Natural killer cell (primary cell): Measurements from ENCODE around the gene HDAC4. TPM values are rescaled to one million over a fixed set of nuclear protein-coding genes. Genes with fewer than 3 reads are reported as not detected.
A peak's percentile ranks its signal among the peaks of the same experiment; 100 is the strongest.

Experiments used
- ATAC-seq, 3 donors: fragments of 150-1000 bp in 2 of 3; fragments of 200-7000 bp in 1 of 3; cut with Tn5 transposase; 1 replicate in 1 of 3; 2 replicates in 2 of 3; pipeline ENCODE4 v1.10.0; 2021; ENCODE audit warnings: mild to moderate bottlenecking in 2 of 3, moderate library complexity in 2 of 3
- DNase-seq, 2 donors: peaks; one replicate each; pipeline versions ENCODE4 v3.0.0 to v3.0.0-alpha.2; 2013 to 2021; ENCODE audit warnings: mixed read lengths in 1 of 2
- H3K27ac ChIP-seq: one replicate; pipeline ENCODE4 v1.5.1; 2013; ENCODE audit warnings: mild to moderate bottlenecking, low read length
- H3K27me3 ChIP-seq: one replicate; pipeline ENCODE4 v1.6.1; 2013; ENCODE audit warnings: low read length; ENCODE audit not compliant: control insufficient read depth, insufficient read depth
- H3K36me3 ChIP-seq: one replicate; pipeline ENCODE4 v1.6.1; 2013; ENCODE audit warnings: low read length; ENCODE audit not compliant: control insufficient read depth, insufficient read depth
- H3K4me1 ChIP-seq: one replicate; pipeline ENCODE4 v1.6.1; 2013; ENCODE audit warnings: low read length; ENCODE audit not compliant: control insufficient read depth, insufficient read depth
- H3K4me3 ChIP-seq: one replicate; pipeline ENCODE4 v1.5.1; 2013; ENCODE audit warnings: low read length
- H3K9me3 ChIP-seq: one replicate; pipeline ENCODE4 v1.6.1; 2013; ENCODE audit warnings: low read length; ENCODE audit not compliant: control insufficient read depth, insufficient read depth
- H3K27ac Mint-ChIP-seq, 2 donors: one replicate each; pipeline ENCODE4 v1.8.0; 2022; ENCODE audit warnings: mild to moderate bottlenecking in 2 of 2, mixed read lengths in 2 of 2, moderate library complexity in 1 of 2
- H3K27me3 Mint-ChIP-seq, 2 donors: one replicate each; pipeline ENCODE4 v1.8.0; 2022; ENCODE audit warnings: low read depth in 2 of 2, mixed read lengths in 2 of 2
- H3K36me3 Mint-ChIP-seq: one replicate; pipeline ENCODE4 v1.8.0; 2022; ENCODE audit warnings: mixed read lengths
- H3K4me1 Mint-ChIP-seq, 2 donors: one replicate each; pipeline ENCODE4 v1.8.0; 2022; ENCODE audit warnings: mixed read lengths in 2 of 2
- H3K4me3 Mint-ChIP-seq: one replicate; pipeline ENCODE4 v1.8.0; 2022; ENCODE audit warnings: mild to moderate bottlenecking, moderate library complexity, mixed read lengths
- H3K9me3 Mint-ChIP-seq, 2 donors: one replicate each; pipeline ENCODE4 v1.8.0; 2022; ENCODE audit warnings: mixed read lengths in 2 of 2
- WGBS: methylation state at CpG from one replicate; pipeline ENCODE4 v1.1.7; 2013; ENCODE audit warnings: missing lambda C conversion rate; ENCODE audit not compliant: insufficient coverage; 5-methylcytosine and 5-hydroxymethylcytosine counted together
- intact Hi-C: fragments of 100-400 bp; cut with micrococcal nuclease; formaldehyde crosslinking; loops from one replicate; pipeline ENCODE4 v1.14.2; 2022
- total RNA-seq, 4 donors: library from RNA; stranded (reverse); fragments of 120-200 nt in 1 of 4; gene quantifications; one replicate each; pipeline versions ENCODE4 v1.2.3 to v1.2.4, GENCODE V29; 2013 to 2022
- TF ChIP-seq, protein P1 (sequence below): fragments of 200-600 bp; IDR thresholded peaks from one replicate; pipeline ENCODE4 v1.8.0; 2022; ENCODE audit warnings: antibody characterized with exemption

The HDAC4 gene
- total RNA-seq, 3 donors from 2014 or later (not counting 1 experiment from before 2014, with no cell fraction given): 74.9 to 105 (median 100) TPM

DNA sequence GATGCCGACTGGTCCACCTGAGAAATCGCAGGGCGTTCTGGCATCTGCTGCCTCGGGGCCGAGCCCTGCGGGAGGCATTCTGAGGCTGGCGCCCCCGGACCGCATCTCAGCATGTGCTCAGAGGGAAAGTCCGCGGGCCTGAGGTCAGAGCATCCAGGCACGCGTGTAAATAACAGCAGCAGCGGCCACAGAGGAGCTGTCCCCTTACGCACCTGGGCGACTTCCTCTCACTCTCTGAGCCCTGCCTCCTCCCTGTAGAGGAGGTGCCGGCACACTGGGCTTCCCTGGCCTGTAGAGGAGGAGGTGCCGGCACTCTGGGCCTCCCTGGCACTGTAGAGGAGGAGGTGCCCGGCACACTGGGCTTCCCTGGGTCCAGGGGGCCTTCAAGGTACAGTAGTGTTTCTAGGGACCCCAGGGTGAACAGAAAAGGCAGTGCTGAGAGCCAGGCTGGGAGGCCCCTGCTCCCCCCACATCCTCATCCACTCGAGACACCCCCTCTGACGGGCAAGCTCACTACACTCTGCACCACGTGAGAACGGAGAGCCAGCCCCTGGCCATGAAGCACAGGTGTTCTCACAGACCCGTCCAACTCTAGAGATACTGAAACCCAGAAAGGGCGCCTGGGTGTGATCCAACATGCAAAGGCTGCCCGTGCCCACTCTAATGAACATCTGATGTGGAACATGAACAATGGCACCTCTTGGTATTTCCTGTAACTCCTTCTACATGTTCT lies 263.5 kb downstream of the HDAC4 start:
- no peaks in the 10 kb centered on the region for H3K9me3 ChIP-seq
- TF ChIP-seq, protein P1, sequence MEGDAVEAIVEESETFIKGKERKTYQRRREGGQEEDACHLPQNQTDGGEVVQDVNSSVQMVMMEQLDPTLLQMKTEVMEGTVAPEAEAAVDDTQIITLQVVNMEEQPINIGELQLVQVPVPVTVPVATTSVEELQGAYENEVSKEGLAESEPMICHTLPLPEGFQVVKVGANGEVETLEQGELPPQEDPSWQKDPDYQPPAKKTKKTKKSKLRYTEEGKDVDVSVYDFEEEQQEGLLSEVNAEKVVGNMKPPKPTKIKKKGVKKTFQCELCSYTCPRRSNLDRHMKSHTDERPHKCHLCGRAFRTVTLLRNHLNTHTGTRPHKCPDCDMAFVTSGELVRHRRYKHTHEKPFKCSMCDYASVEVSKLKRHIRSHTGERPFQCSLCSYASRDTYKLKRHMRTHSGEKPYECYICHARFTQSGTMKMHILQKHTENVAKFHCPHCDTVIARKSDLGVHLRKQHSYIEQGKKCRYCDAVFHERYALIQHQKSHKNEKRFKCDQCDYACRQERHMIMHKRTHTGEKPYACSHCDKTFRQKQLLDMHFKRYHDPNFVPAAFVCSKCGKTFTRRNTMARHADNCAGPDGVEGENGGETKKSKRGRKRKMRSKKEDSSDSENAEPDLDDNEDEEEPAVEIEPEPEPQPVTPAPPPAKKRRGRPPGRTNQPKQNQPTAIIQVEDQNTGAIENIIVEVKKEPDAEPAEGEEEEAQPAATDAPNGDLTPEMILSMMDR: no peak
- H3K4me3 ChIP-seq: no peak overlapping the region
- ATAC-seq (peak; percentile 75 to 80 (median 77)), DNase-seq (peak in 1 of 2 donors; percentile 20)
- intact Hi-C loops: loop anchor here (1.0 to 5.0 kb wide), 2 partner anchors 39 to 225 kb away; no protein-coding TSS in a partner anchor
- Mint-ChIP-seq H3K4me3 (peak overlapping the region; percentile 67), H3K36me3 (peaks cover 25% of the 10 kb centered on the region), H3K27me3 (peaks cover 0 to 18% of the 10 kb centered on the region in 2 donors), H3K9me3 (no peaks in the 10 kb centered on the region), H3K27ac (peak overlapping the region; percentile 73 to 83), H3K4me1 (peaks cover 35 to 47% of the 10 kb centered on the region in 2 donors)
- peaks cover 24% of the 10 kb centered on the region for H3K4me1 ChIP-seq
- 76% methylated on average over 26 of the region's 26 CpGs for whole genome bisulfite sequencing
- peaks cover 52% of the 10 kb centered on the region for H3K36me3 ChIP-seq
- no peaks in the 10 kb centered on the region for H3K27me3 ChIP-seq
- peak overlapping the region; percentile 16 for H3K27ac ChIP-seq

DNA sequence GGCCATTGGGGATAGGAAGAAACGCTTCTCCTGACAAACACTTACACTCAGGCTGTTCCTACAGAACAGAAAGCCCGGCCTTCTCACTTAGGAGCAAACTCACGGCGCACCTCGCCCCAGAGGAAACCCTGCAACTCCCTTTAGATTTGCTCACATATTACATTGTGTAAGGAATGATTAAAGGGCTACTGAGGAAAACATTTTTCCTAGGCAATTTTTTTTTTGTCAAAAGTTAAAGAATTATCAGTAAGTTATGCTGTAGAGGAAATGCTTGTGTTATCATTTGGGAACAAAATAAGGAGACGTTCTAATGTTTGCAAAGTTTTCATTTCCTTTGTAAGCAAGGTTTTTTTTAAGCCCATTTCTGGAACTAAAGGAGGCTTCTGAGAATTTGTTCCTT lies 264.1 kb downstream of the HDAC4 start:
- peaks cover 26% of the 10 kb centered on the region for H3K36me3 Mint-ChIP-seq

DNA sequence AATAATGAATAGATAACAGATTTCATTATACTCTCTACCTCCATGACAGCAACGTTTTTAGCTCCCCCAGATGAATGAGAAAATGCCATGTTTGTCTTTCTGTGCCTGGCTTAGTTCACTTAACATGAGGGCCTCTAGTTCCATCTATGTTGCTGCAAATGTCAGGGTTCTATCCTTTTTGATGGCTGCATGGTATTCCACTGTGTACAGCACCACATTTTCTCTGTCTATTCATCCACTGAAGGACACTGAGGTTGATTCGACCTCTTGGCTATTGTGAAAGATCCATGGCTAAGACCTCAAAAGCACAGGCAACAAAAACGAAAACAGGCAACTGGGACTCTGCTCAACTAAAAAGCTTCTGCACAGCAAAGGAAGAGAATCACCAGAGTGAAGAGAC lies 264.6 kb downstream of the HDAC4 start:
- Histone ChIP-seq H3K9me3 (no peaks in the 10 kb centered on the region), H3K27me3 (no peaks in the 10 kb centered on the region), H3K36me3 (peaks cover 53% of the 10 kb centered on the region), H3K27ac (no peak overlapping the region), H3K4me3 (no peak overlapping the region), H3K4me1 (peaks cover 24% of the 10 kb centered on the region)
- Mint-ChIP-seq H3K9me3 (no peaks in the 10 kb centered on the region), H3K4me1 (peaks cover 35 to 41% of the 10 kb centered on the region in 2 donors), H3K27ac (peak overlapping the region in 1 of 2 donors; percentile 83), H3K36me3 (peaks cover 26% of the 10 kb centered on the region), H3K27me3 (peaks cover 0 to 11% of the 10 kb centered on the region in 2 donors), H3K4me3 (peak overlapping the region; percentile 71)
- TF ChIP-seq, protein P1: no peak
- ATAC-seq: no peak
- 90% methylated on average over 3 of the region's 3 CpGs for WGBS
- intact Hi-C loops: loop anchor here (5.0 kb wide), 1 partner anchor 226 kb away; no protein-coding TSS in a partner anchor
- no peak for DNase-seq

More for the DNA sequence above, 264.1 kb downstream of the HDAC4 start:
- Histone ChIP-seq H3K9me3 (no peaks in the 10 kb centered on the region), H3K4me1 (peaks cover 24% of the 10 kb centered on the region), H3K27me3 (no peaks in the 10 kb centered on the region), H3K36me3 (peaks cover 52% of the 10 kb centered on the region), H3K27ac (no peak overlapping the region), H3K4me3 (no peak overlapping the region)
- intact Hi-C loops: loop anchor here (1.0 to 5.0 kb wide), 2 partner anchors 38 to 226 kb away; no protein-coding TSS in a partner anchor
- TF ChIP-seq, protein P1: no peak
- peaks cover 35 to 42% of the 10 kb centered on the region in 2 donors for H3K4me1 Mint-ChIP-seq
- H3K9me3 Mint-ChIP-seq: no peaks in the 10 kb centered on the region
- H3K4me3 Mint-ChIP-seq: peak overlapping the region; percentile 67
- ATAC-seq (no peak), DNase-seq (no peak)
- H3K27me3 Mint-ChIP-seq: peaks cover 0 to 16% of the 10 kb centered on the region in 2 donors
- H3K27ac Mint-ChIP-seq: peak overlapping the region; percentile 73 to 83
- WGBS: 87% methylated on average over 3 of the region's 6 CpGs
